Immature natural killer cell (primary cell): ENCODE measurements around the gene TM9SF4. TPM values are rescaled to one million over a fixed set of nuclear protein-coding genes. Genes with fewer than 3 reads are reported as not detected.

Experiments used
- DNase-seq, 3 donors: peaks; one replicate each; pipeline ENCODE4 v3.0.0; 2022; ENCODE audit warnings: mixed read lengths in 1 of 3
- H3K27ac Mint-ChIP-seq, 6 donors: one replicate each; pipeline ENCODE4 v1.8.0; 2020; ENCODE audit warnings: mixed read lengths in 6 of 6, mild to moderate bottlenecking in 5 of 6, inconsistent platforms in 4 of 6, moderate library complexity in 3 of 6
- H3K27me3 Mint-ChIP-seq, 3 donors: one replicate each; pipeline ENCODE4 v1.8.0; 2020 to 2021; ENCODE audit warnings: low read depth in 3 of 3, mild to moderate bottlenecking in 3 of 3, mixed read lengths in 3 of 3, moderate library complexity in 3 of 3, inconsistent platforms in 1 of 3
- H3K36me3 Mint-ChIP-seq, 3 donors: one replicate each; pipeline ENCODE4 v1.8.0; 2020; ENCODE audit warnings: mixed read lengths in 3 of 3, inconsistent platforms in 2 of 3, mild to moderate bottlenecking in 2 of 3
- H3K4me1 Mint-ChIP-seq, 2 donors: one replicate each; pipeline ENCODE4 v1.8.0; 2020; ENCODE audit warnings: inconsistent platforms in 2 of 2, mild to moderate bottlenecking in 2 of 2, mixed read lengths in 2 of 2, moderate library complexity in 1 of 2
- H3K4me3 Mint-ChIP-seq, 5 donors: one replicate each; pipeline ENCODE4 v1.8.0; 2020; ENCODE audit warnings: mild to moderate bottlenecking in 5 of 5, mixed read lengths in 5 of 5, inconsistent platforms in 3 of 5, moderate library complexity in 3 of 5
- H3K9me3 Mint-ChIP-seq, 6 donors: one replicate each; pipeline ENCODE4 v1.8.0; 2020; ENCODE audit warnings: mild to moderate bottlenecking in 6 of 6, mixed read lengths in 6 of 6, inconsistent platforms in 4 of 6, moderate library complexity in 3 of 6
- polyA plus RNA-seq, 3 donors: library from polyadenylated mRNA; unstranded; fragments of 300-500 nt; fragmentation: Illumina TruSeq; gene quantifications; one replicate each; pipeline ENCODE4 v1.2.3, GENCODE V29; 2021

The TM9SF4 gene
- 10 to 100 TPM; 22.0 to 42.9 (median 38.5) TPM for polyA plus RNA-seq

DNA sequence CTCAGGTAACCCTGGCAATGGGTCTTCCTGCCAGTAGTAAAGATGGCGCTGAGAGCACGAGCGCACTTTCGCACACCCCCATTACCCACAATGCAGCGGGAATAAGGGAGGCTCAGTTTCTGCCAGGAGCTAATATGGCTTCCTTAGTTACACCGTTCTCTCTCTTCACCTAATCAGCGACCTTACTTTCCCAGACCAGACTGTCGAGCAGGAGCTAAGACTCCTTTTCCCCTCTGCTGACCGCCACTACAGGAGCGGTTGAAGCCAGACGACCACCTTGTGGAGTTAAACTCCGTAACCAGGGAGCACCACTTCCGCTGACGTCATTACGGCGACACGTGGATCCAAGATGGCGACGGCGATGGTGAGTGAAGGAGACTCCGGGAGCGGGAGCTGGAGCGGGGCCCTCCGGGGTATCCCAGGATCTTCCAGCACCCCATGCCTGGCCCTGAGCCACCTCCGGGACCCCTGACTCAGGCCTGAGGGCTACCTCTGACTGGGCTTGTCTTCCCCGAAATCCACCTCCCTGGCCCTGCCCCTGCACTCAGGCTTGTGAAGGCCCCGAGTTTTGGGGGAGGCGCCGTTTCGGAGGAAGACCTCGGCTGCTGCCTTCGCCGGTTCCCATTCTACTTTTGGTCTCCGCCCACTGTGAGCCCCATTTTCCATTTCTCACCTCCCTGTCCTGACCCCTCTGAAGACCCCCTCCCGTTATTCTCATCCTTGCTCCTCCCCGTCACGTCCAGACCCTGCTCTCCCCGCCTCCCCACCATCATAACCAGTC, at the start of gene TM9SF4:
TSS of gene TM9SF4 (plus strand) at position 323 of the 781 bp plus-strand sequence. CDS start at position 350, 27 bp downstream.
- DNase-seq: peak; percentile 92 to 93 (median 93)
- Mint-ChIP-seq H3K27me3 (peaks cover 2 to 11% (median 6%) of the 10 kb centered on the region in 3 donors), H3K4me1 (peaks cover 28 to 48% of the 10 kb centered on the region in 2 donors), H3K36me3 (no peaks in the 10 kb centered on the region), H3K4me3 (peak within 1 kb of the TSS; percentile 93 to 100 (median 96)), H3K9me3 (peaks cover 0 to 1% (median 0%) of the 10 kb centered on the region in 6 donors), H3K27ac (peak within 1 kb of the TSS; percentile 98 to 100 (median 100))

DNA sequence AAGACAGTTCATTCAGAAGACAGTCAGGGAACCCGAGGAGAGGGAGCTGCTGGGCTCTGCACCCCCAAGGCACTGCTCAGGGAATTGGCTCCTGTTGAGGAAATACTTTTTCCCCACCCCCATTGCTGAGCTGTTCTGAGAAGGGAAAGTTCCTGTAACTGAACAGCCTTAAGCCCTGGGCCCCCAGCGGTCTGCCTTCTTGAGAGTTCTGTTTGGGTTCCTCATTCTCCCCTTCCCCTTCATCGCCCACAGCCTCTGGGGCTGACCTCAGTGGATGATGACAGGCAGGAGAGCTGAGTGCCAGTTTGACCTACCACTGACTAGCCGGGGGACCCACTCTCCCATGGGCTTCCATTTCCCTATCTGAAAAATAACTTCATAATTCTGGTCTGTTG, 46.7 kb upstream of the TM9SF4 start:
- H3K36me3 Mint-ChIP-seq: no peaks in the 10 kb centered on the region
- no peak overlapping the region for H3K4me3 Mint-ChIP-seq
- peaks cover 0 to 5% (median 4%) of the 10 kb centered on the region in 3 donors for H3K27me3 Mint-ChIP-seq
- H3K9me3 Mint-ChIP-seq: no peaks in the 10 kb centered on the region
- H3K4me1 Mint-ChIP-seq: no peaks in the 10 kb centered on the region
- no peak for DNase-seq
- no peak overlapping the region for H3K27ac Mint-ChIP-seq

DNA sequence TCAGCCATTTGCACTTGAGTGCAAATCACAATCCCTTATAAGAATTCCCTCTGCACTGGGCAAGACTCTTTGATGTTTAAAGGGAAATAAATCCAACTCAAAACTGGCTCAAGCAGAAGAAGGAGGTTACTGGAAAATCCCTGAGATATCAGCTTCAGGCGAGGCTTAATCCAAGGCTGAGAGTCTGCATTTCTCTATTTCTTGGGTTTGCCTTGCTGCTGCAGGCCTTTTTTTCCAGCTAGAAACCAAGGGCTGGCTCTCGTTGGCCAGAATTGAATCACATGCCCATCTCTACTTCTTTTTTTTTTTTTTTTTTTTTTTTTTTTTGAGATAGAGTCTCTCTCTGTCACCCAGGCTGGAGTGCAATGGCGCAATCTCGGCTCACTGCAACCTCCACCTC, 45.8 kb upstream of the TM9SF4 start:
- no peak for DNase-seq
- Mint-ChIP-seq H3K4me3 (no peak overlapping the region), H3K27me3 (peaks cover 0 to 5% (median 2%) of the 10 kb centered on the region in 3 donors), H3K27ac (no peak overlapping the region), H3K9me3 (no peaks in the 10 kb centered on the region), H3K4me1 (no peaks in the 10 kb centered on the region), H3K36me3 (no peaks in the 10 kb centered on the region)

DNA sequence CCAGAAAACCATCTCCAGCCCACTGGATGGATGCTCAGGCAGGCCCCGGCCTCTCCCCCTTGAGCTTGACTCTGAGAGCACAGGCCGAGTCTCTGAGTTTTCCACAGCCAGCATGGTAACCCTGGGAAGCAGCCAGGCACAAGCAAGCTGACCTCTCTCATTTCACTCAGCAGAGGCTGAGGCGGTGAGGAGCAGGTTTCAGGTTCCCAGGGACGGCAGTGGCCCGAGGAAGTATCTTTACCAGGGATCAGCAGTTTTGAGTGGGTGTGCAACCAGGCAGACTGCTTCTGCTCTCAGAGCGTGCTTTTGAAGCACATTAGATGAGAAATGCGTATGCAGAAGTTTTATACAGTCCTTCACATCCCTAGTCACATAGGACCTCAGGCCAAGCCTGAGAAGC, 44.8 kb upstream of the TM9SF4 start:
- H3K27me3 Mint-ChIP-seq: peaks cover 0 to 5% (median 2%) of the 10 kb centered on the region in 3 donors
- no peaks in the 10 kb centered on the region for H3K4me1 Mint-ChIP-seq
- H3K36me3 Mint-ChIP-seq: no peaks in the 10 kb centered on the region
- DNase-seq: no peak
- no peaks in the 10 kb centered on the region for H3K9me3 Mint-ChIP-seq
- H3K27ac Mint-ChIP-seq: no peak overlapping the region
- no peak overlapping the region for H3K4me3 Mint-ChIP-seq

DNA sequence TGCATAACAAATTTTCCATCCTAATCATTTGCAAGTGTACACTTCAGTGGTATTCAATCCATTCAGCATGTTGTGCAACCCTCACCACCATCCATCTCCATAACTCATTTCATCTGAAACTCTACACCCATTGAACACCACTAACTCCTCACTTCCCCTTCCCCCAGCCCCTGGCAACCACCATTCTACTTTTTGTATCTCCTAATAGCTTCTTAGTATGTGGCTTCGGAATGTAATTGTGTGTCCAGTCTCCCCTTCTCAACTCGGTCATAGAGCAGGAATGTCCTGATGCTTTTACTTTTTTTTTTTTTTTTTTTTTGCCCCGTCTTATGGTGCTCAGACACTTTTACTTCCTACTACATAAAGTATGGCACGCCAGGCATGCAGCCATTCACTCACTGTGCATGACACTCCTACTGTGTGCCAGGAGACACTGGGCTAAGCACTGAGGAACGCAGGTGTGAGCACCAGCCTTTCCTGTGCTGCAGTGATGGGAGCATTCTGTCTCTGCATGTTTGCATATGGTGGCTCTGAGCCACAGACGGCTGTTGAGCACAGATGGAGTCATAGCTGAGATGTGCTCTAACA, 42.2 kb upstream of the TM9SF4 start:
- H3K27me3 Mint-ChIP-seq: peaks cover 3 to 6% (median 3%) of the 10 kb centered on the region in 3 donors
- no peak overlapping the region for H3K27ac Mint-ChIP-seq
- no peak overlapping the region for H3K4me3 Mint-ChIP-seq
- H3K4me1 Mint-ChIP-seq: no peaks in the 10 kb centered on the region
- DNase-seq: no peak
- no peaks in the 10 kb centered on the region for H3K9me3 Mint-ChIP-seq
- no peaks in the 10 kb centered on the region for H3K36me3 Mint-ChIP-seq

GRCh38 chr20:32068174-32068573, 41.3 kb upstream of the TM9SF4 start:
- Mint-ChIP-seq H3K36me3 (no peaks in the 10 kb centered on the region), H3K4me3 (no peak overlapping the region), H3K4me1 (no peaks in the 10 kb centered on the region), H3K9me3 (no peaks in the 10 kb centered on the region), H3K27me3 (peaks cover 3 to 7% (median 3%) of the 10 kb centered on the region in 3 donors), H3K27ac (no peak overlapping the region)
- no peak for DNase-seq

- no peak for DNase-seq
- Mint-ChIP-seq H3K27me3 (peaks cover 3 to 6% (median 3%) of the 10 kb centered on the region in 3 donors), H3K4me3 (no peak overlapping the region), H3K4me1 (no peaks in the 10 kb centered on the region), H3K27ac (no peak overlapping the region), H3K36me3 (no peaks in the 10 kb centered on the region), H3K9me3 (no peaks in the 10 kb centered on the region)
These were observed 39.8 kb upstream of the TM9SF4 start for GRCh38 chr20:32069711-32070110.

DNA sequence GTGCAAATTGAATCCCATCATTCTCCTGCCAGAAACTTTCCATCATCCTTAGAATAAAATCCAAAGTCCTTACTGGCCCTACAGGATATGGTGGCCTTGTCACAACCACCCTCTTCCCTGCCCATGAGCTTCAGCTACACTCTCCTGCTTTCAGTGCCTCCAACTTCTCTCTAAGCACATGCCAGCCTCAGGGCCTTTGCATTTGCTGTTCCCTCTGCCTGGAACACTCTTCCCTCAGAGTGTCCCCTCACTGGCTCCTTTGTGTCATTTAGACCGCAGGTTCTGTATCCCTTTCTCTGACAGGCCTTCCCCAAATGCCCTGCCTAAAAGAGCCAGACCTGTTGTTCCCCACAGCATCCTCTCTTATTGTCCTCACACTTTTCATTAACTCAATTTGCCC, 39.2 kb upstream of the TM9SF4 start:
- no peak overlapping the region for H3K4me3 Mint-ChIP-seq
- DNase-seq: no peak
- no peak overlapping the region for H3K27ac Mint-ChIP-seq
- H3K9me3 Mint-ChIP-seq: no peaks in the 10 kb centered on the region
- peaks cover 3 to 6% (median 3%) of the 10 kb centered on the region in 3 donors for H3K27me3 Mint-ChIP-seq
- no peaks in the 10 kb centered on the region for H3K36me3 Mint-ChIP-seq
- H3K4me1 Mint-ChIP-seq: no peaks in the 10 kb centered on the region

DNA sequence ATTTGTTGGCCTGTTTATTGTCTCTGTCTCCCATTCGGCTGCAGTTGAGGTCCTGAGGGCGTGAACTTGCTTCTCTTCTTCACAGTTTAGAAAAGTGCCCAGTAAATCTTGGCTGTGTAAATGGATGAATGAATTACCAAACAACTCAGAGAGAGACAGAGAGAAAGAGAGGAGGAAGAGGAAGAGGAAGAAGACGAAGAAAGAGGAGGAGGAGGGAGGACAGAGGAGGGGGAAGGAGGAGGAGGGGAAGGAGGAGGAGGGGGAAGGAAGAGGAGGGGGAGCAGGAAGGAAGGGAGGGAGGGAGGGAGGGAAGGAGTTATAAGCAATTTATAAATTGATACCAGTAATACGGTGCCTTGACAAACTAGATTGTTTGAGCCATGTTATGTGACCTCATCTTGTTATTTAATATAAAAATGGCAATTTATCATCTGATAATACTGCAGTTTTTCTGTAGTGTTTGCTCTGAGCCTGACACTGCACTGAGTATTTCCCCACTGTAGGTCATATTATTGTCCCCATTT, 38.8 kb upstream of the TM9SF4 start:
- DNase-seq: no peak
- no peaks in the 10 kb centered on the region for H3K9me3 Mint-ChIP-seq
- no peaks in the 10 kb centered on the region for H3K36me3 Mint-ChIP-seq
- H3K4me3 Mint-ChIP-seq: no peak overlapping the region
- peaks cover 3 to 6% (median 3%) of the 10 kb centered on the region in 3 donors for H3K27me3 Mint-ChIP-seq
- no peaks in the 10 kb centered on the region for H3K4me1 Mint-ChIP-seq
- no peak overlapping the region for H3K27ac Mint-ChIP-seq

GRCh38 chr20:32071395-32072167, 37.9 kb upstream of the TM9SF4 start:
- Mint-ChIP-seq H3K27ac (no peak overlapping the region), H3K36me3 (no peaks in the 10 kb centered on the region), H3K4me1 (no peaks in the 10 kb centered on the region), H3K27me3 (peaks cover 3 to 6% (median 3%) of the 10 kb centered on the region in 3 donors), H3K4me3 (no peak overlapping the region), H3K9me3 (no peaks in the 10 kb centered on the region)
- no peak for DNase-seq

DNA sequence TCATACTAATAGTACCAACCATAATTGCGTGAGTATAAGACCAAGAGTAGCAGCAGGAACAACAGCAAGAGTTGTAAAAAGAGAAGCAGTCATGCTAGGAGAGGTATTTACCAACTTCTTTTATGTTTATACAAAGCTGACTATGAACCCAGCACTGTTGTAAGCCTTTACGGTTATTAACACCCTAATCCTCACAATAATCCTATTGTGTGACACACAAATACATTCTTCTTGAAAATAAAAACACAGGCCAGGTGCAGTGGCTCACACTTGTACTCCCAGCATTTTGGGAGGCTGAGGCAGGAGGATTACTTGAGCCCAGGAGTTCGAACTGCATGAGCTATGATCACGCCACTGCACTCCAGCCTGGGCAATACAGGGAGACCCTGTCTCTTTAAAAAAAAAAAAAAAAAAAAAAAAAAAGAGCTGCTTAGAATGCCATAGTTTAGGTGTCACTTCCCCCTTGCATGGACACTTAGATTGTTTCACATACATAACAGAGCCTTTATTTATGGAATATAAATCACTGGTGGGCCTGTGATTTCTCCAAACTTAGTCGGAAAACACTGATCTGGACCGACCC, 37.3 kb upstream of the TM9SF4 start:
- Mint-ChIP-seq H3K4me1 (no peaks in the 10 kb centered on the region), H3K27ac (no peak overlapping the region), H3K27me3 (peaks cover 3 to 6% (median 3%) of the 10 kb centered on the region in 3 donors)

DNA sequence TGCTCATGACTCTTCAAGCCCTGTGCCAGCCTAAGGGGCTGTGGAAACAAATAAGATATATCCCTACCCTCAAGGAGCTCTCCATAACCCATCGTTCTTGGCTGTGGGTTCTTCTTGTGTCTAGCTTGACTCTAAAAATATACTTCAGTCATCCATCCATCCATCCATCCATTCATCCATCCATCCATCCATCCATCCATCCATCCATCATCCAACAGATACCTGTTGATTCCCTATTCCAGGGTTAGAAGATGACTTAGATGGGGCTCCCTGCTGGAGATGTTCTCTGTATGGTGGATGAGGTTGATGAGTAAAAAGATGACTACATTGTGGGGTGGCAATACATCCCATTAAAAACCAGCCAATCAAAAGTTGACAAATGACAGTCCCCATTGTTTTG, 34.0 kb upstream of the TM9SF4 start:
- Mint-ChIP-seq H3K9me3 (peaks cover 0 to 1% (median 0%) of the 10 kb centered on the region in 6 donors), H3K4me3 (no peak overlapping the region), H3K27me3 (peaks cover 0 to 5% (median 4%) of the 10 kb centered on the region in 3 donors), H3K36me3 (no peaks in the 10 kb centered on the region), H3K4me1 (no peaks in the 10 kb centered on the region), H3K27ac (no peak overlapping the region)
- no peak for DNase-seq

More for the DNA sequence above, 37.3 kb upstream of the TM9SF4 start:
- no peak overlapping the region for H3K4me3 Mint-ChIP-seq
- DNase-seq: no peak
- H3K9me3 Mint-ChIP-seq: peaks cover 0 to under 1% (median 0%) of the 10 kb centered on the region in 6 donors
- H3K36me3 Mint-ChIP-seq: no peaks in the 10 kb centered on the region

GRCh38 chr20:32077190-32077589, 32.3 kb upstream of the TM9SF4 start:
- Mint-ChIP-seq H3K36me3 (no peaks in the 10 kb centered on the region), H3K4me3 (no peak overlapping the region), H3K4me1 (no peaks in the 10 kb centered on the region), H3K9me3 (peaks cover 0 to 1% (median 0%) of the 10 kb centered on the region in 6 donors), H3K27ac (no peak overlapping the region), H3K27me3 (peaks cover under 1 to 5% (median 4%) of the 10 kb centered on the region in 3 donors)
- DNase-seq: no peak
